Activated CD8-positive, alpha-beta T cell treated with anti-CD3 and anti-CD28 coated beads for 36 hours (primary cell): ENCODE data around the gene AK9. TPM values are rescaled to one million over a fixed set of nuclear protein-coding genes. Genes with fewer than 3 reads are reported as not detected.

Source experiments
- ATAC-seq: fragments of 200-7000 bp; cut with Tn5 transposase; one replicate; pipeline ENCODE4 v1.10.0; 2021; ENCODE audit warnings: mild to moderate bottlenecking, moderate library complexity
- CTCF ChIA-PET: fragments of 350-600 bp; sonication (Branson Sonifier 250); formaldehyde crosslinking; loops from one replicate; lab custom pipeline; 2021; ENCODE audit warnings: antibody characterized with exemption; lab: Charles Lee
- POLR2A ChIA-PET: fragments of 350-600 bp; sonication (Branson Sonifier 250); formaldehyde crosslinking; loops from one replicate; lab custom pipeline; 2021; ENCODE audit warnings: antibody characterized with exemption; lab: Charles Lee
- DNase-seq: peaks from one replicate; pipeline ENCODE4 v3.0.0-alpha.2; 2020
- H3K27ac Mint-ChIP-seq: one replicate; pipeline ENCODE4 v1.8.0; 2021; ENCODE audit warnings: mild to moderate bottlenecking, mixed read lengths
- H3K27me3 Mint-ChIP-seq: one replicate; pipeline ENCODE4 v1.8.0; 2021; ENCODE audit warnings: mixed read lengths
- H3K36me3 Mint-ChIP-seq: one replicate; pipeline ENCODE4 v1.8.0; 2021; ENCODE audit warnings: low read depth, mixed read lengths
- H3K4me1 Mint-ChIP-seq: one replicate; pipeline ENCODE4 v1.8.0; 2021; ENCODE audit warnings: low read depth, mixed read lengths
- H3K4me3 Mint-ChIP-seq: one replicate; pipeline ENCODE4 v1.8.0; 2021; ENCODE audit warnings: mild to moderate bottlenecking, moderate library complexity, mixed read lengths
- H3K9me3 Mint-ChIP-seq: one replicate; pipeline ENCODE4 v1.8.0; 2021; ENCODE audit warnings: mixed read lengths
- intact Hi-C: fragments of 100-400 bp; cut with micrococcal nuclease; formaldehyde crosslinking; loops from one replicate; pipeline ENCODE4 v1.10.0; 2022
- total RNA-seq, 2 experiments: library from RNA; stranded (reverse); gene quantifications; one replicate each; pipeline ENCODE4 v1.2.3, GENCODE V29; 2021
- TF ChIP-seq, protein P1 (sequence below): fragments of 200-600 bp; IDR thresholded peaks from one replicate; pipeline ENCODE4 v1.8.0; 2022; ENCODE audit warnings: antibody characterized with exemption, mild to moderate bottlenecking

Gene AK9
- total RNA-seq, 2 experiments from 2014 or later = 3.0 to 3.5 TPM

DNA sequence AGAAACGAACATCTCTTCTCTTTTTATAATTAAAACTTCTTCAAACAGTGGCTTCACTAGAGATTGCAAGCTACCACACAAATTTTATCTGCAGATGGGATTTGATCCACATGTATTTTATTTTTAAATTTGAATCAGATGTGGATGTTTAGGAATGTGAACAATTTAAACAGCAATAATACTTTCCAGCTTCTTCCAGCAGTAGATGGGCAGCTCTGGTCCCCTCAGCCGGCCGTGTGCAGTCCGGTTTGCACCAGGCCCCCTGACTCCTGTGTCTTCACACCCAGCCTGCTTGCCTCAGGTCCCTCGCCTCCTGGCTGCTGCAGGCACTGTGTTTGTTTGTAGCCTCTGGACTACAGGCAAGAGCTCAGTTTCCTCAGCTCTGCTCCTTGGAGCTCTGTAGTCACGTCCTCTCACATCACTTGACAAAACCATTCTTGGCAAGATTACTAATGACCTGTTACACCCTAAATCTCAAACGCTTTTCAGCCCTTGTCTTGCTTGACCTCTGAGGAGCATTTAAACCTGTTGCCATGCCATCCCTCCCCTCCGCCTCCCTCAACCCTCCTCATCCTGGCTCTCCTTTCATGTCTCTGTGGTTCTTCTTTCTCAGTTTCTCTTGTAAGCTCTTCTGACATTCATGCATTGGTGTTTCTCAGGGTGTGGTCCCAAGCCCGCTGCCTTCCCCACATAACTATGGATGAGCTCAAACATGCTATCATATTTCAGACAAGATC is 194.8 kb downstream of the AK9 start:
- Mint-ChIP-seq H3K9me3 (no peaks in the 10 kb centered on the region), H3K4me3 (no peak overlapping the region), H3K36me3 (no peaks in the 10 kb centered on the region), H3K27me3 (no peaks in the 10 kb centered on the region), H3K27ac (no peak overlapping the region), H3K4me1 (peaks cover 23% of the 10 kb centered on the region)
- ChIA-PET POLR2A (interaction anchor here (1.2 kb wide), 1 partner anchor 15 kb away, joined by 3 read pairs; no protein-coding TSS in a partner anchor), CTCF (interaction anchor here (1.2 to 1.4 kb wide), 2 partner anchors 14 to 544 kb away, joined by 3 to 5 read pairs; no protein-coding TSS in a partner anchor)
- intact Hi-C loops = no loop called here
- no peak for DNase-seq
- ATAC-seq = peak; percentile 24
- TF ChIP-seq, protein P1, sequence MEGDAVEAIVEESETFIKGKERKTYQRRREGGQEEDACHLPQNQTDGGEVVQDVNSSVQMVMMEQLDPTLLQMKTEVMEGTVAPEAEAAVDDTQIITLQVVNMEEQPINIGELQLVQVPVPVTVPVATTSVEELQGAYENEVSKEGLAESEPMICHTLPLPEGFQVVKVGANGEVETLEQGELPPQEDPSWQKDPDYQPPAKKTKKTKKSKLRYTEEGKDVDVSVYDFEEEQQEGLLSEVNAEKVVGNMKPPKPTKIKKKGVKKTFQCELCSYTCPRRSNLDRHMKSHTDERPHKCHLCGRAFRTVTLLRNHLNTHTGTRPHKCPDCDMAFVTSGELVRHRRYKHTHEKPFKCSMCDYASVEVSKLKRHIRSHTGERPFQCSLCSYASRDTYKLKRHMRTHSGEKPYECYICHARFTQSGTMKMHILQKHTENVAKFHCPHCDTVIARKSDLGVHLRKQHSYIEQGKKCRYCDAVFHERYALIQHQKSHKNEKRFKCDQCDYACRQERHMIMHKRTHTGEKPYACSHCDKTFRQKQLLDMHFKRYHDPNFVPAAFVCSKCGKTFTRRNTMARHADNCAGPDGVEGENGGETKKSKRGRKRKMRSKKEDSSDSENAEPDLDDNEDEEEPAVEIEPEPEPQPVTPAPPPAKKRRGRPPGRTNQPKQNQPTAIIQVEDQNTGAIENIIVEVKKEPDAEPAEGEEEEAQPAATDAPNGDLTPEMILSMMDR = no peak

DNA sequence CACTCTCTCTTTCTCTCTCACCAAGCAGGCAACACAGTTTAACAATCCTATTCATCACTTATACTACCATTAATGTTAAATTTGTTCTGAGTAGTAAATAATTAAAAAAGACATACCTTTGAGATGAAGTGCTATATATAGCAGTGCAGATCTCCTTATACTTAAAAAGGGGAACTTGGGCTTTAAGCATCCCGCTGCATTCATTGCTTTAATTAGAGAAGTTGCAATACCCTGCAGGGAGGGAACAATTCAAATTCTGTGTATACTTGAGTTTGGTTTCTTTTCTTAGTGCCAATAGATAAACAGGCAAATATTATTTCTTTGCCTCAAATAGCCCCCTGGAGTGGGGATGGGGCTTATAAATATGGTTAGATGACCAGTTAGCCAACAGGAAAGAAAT is 197.1 kb downstream of the AK9 start:
- Mint-ChIP-seq H3K27me3 (no peaks in the 10 kb centered on the region), H3K4me1 (peaks cover 37% of the 10 kb centered on the region), H3K27ac (no peak overlapping the region), H3K9me3 (no peaks in the 10 kb centered on the region), H3K36me3 (no peaks in the 10 kb centered on the region), H3K4me3 (no peak overlapping the region)
- TF ChIP-seq, protein P1 = no peak
- intact Hi-C loops = no loop called here
- ChIA-PET CTCF (no interaction called here), POLR2A (no interaction called here)
- DNase-seq (no peak), ATAC-seq (no peak)

DNA sequence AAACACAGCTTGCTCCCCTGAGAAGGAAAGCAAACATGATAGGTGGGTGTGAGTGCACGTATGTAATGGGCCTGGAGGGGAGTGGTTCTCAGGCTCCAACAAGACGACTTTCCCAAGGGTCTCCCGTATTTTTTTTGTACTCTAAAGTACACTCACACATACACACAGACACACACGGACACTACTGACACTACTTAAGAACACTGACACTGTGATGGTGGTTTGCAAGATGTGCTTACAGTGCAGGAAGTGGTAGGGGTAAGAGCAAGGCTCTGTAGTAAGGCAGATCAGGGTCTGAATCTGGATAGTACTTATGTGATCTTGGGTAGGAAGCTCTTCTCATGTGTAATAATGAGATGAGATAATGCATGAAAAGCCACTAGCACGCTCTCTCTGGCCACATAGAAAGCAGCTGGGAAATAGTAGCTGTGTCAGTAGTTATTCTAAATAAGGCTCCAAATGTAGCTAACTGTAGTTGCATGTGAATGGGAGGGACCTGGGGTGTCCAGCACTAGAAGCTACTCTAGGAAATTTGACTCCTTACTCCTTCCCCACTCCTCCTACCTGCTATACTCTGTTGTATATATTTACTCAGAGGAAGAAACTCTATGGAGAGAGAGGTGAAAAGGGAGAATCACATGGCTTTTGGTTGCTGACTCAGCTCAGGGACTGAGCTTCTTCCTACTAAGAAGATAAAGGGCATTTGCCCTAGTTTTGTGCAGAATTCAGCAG is 199.6 kb downstream of the AK9 start:
- intact Hi-C loops = no loop called here
- Mint-ChIP-seq H3K4me1 (peaks cover 30% of the 10 kb centered on the region), H3K9me3 (no peaks in the 10 kb centered on the region), H3K36me3 (no peaks in the 10 kb centered on the region), H3K4me3 (peak overlapping the region; percentile 31), H3K27me3 (no peaks in the 10 kb centered on the region), H3K27ac (peak overlapping the region; percentile 81)
- ChIA-PET CTCF (interaction anchor here (0.9 to 1.4 kb wide), 5 partner anchors 18 to 303 kb away, joined by 3 to 5 read pairs (median 3); partner anchors contain the start of gene MICAL1), POLR2A (interaction anchor here (0.6 to 1.7 kb wide), 6 partner anchors 10 to 467 kb away, joined by 3 to 5 read pairs (median 4); partner anchors contain the start of gene CD164)
- TF ChIP-seq, protein P1 = no peak
- DNase-seq (peak; percentile 52), ATAC-seq (peak; percentile 97)

DNA sequence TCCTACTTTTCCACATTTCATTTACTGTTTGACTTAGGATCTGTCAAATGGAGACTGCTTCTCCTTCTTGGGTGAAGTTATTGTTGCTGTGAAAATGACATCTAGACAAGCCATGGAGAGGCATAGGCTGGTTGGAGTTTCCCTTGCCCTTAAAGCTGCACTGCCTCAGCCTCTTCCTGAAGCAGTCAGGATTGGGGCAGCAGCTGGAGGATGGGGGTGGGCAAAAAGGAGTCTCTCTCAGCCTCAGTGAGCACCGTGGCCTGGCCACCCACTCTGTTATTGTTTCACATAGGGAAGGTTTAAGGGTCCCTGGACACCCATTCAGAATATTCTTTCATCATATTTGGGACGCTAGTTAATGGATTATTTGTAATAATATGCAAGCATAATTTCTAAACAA is 200.3 kb downstream of the AK9 start:
- intact Hi-C loops = no loop called here
- POLR2A ChIA-PET = interaction anchor here (0.7 to 1.7 kb wide), 3 partner anchors 31 to 948 kb away, joined by 3 to 5 read pairs (median 4); partner anchors contain the start of gene CD164
- ATAC-seq (no peak), DNase-seq (no peak)
- no peaks in the 10 kb centered on the region for H3K36me3 Mint-ChIP-seq
- peak overlapping the region; percentile 81 for H3K27ac Mint-ChIP-seq
- H3K9me3 Mint-ChIP-seq = no peaks in the 10 kb centered on the region
- H3K4me3 Mint-ChIP-seq = no peak overlapping the region
- CTCF ChIA-PET = interaction anchor here (1.1 to 1.4 kb wide), 4 partner anchors 18 to 108 kb away, joined by 3 to 5 read pairs (median 3); partner anchors contain the start of gene MICAL1
- TF ChIP-seq, protein P1 = no peak
- H3K27me3 Mint-ChIP-seq = no peaks in the 10 kb centered on the region
- peaks cover 27% of the 10 kb centered on the region for H3K4me1 Mint-ChIP-seq
